GM23248 (cell line): ENCODE measurements around the gene ZNF438.

Source experiments
- EZH2 ChIP-seq: fragments of 200-600 bp; sonication (generic); IDR thresholded peaks from 2 replicates; pipeline ENCODE4 v1.6.1; 2018; ENCODE audit warnings: antibody characterized with exemption, mild to moderate bottlenecking; ENCODE audit not compliant: insufficient read depth, poor library complexity, severe bottlenecking
- EZH2phosphoT487 ChIP-seq: fragments of 200-600 bp; sonication (generic); IDR thresholded peaks from 2 replicates; pipeline ENCODE4 v1.6.1; 2018; ENCODE audit warnings: antibody characterized with exemption, moderate library complexity, mild to moderate bottlenecking, low read depth; ENCODE audit not compliant: insufficient read depth

- TF ChIP-seq EZH2, result no peak
- no peak for TF ChIP-seq EZH2phosphoT487
Measured at GRCh38 chr10:30825495-30825894, 206.2 kb downstream of the ZNF438 start.
